Muscle of arm (tissue), 14 donors: ENCODE results near the gene NFIL3. TPM values are rescaled to one million over a fixed set of nuclear protein-coding genes. Genes with fewer than 3 reads are reported as not detected.
A peak's percentile ranks its signal among the peaks of the same experiment; 100 is the strongest.
"Not testable (repeated sequence)": the region's sequence is repeated elsewhere in the genome, so short reads cannot be mapped to it uniquely, and the experiment has no call there.

Source experiments
- DNase-seq: peaks from one replicate; pipeline ENCODE4 v3.0.0-alpha.2; 2013
- long read RNA-seq, 11 donors: transcript quantifications; one replicate each; lab custom pipeline, GENCODE V29; 2026
- polyA plus RNA-seq, 12 donors: library from polyadenylated mRNA; unstranded; fragments of 120-200 nt; gene quantifications; one replicate each; pipeline ENCODE4 v1.2.1, GENCODE V29; 2013; ENCODE audit not compliant: insufficient read length in 12 of 12

Gene NFIL3, protein sequence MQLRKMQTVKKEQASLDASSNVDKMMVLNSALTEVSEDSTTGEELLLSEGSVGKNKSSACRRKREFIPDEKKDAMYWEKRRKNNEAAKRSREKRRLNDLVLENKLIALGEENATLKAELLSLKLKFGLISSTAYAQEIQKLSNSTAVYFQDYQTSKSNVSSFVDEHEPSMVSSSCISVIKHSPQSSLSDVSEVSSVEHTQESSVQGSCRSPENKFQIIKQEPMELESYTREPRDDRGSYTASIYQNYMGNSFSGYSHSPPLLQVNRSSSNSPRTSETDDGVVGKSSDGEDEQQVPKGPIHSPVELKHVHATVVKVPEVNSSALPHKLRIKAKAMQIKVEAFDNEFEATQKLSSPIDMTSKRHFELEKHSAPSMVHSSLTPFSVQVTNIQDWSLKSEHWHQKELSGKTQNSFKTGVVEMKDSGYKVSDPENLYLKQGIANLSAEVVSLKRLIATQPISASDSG
- polyA plus RNA-seq = 10 to 100 TPM in 11 of 12 donors, not detected in 1; 13.7 to 30.6 (median 25.9) TPM
- long read RNA-seq, donor 1, transcript NFIL3-201 (2 exons, 2,085 nt) = major isoform, 21 of 21 reads
- long read RNA-seq, donor 1, partial matches to known transcripts = 0 of 21 reads
- long read RNA-seq, donor 1, other reads (novel, unspliced or antisense) = 0 of 21 reads
- long read RNA-seq, donor 2, transcript NFIL3-201 (2 exons, 2,085 nt) = major isoform, 11 of 11 reads
- long read RNA-seq, donor 2, partial matches to known transcripts = 0 of 11 reads
- long read RNA-seq, donor 2, other reads (novel, unspliced or antisense) = 0 of 11 reads
- long read RNA-seq, donor 3, transcript NFIL3-201 (2 exons, 2,085 nt) = major isoform, 5 of 5 reads
- long read RNA-seq, donor 3, partial matches to known transcripts = 0 of 5 reads
- long read RNA-seq, donor 3, other reads (novel, unspliced or antisense) = 0 of 5 reads
- long read RNA-seq, donor 4, transcript NFIL3-201 (2 exons, 2,085 nt) = major isoform, 5 of 5 reads
- long read RNA-seq, donor 4, partial matches to known transcripts = 0 of 5 reads
- long read RNA-seq, donor 4, other reads (novel, unspliced or antisense) = 0 of 5 reads
- long read RNA-seq, donor 5 = 0 reads
- long read RNA-seq, donor 6, transcript NFIL3-201 (2 exons, 2,085 nt) = major isoform, 6 of 6 reads
- long read RNA-seq, donor 6, partial matches to known transcripts = 0 of 6 reads
- long read RNA-seq, donor 6, other reads (novel, unspliced or antisense) = 0 of 6 reads
- long read RNA-seq, donor 7, partial matches to known transcripts = 0 of 4 reads
- long read RNA-seq, donor 7, other reads (novel, unspliced or antisense) = 0 of 4 reads
- long read RNA-seq, donor 8, transcript NFIL3-201 (2 exons, 2,085 nt) = major isoform, 11 of 43 reads
- long read RNA-seq, donor 8, partial matches to known transcripts = 32 of 43 reads
- long read RNA-seq, donor 8, other reads (novel, unspliced or antisense) = 0 of 43 reads
- long read RNA-seq, donor 9, transcript NFIL3-201 (2 exons, 2,085 nt) = major isoform, 9 of 9 reads
- long read RNA-seq, donor 9, partial matches to known transcripts = 0 of 9 reads
- long read RNA-seq, donor 9, other reads (novel, unspliced or antisense) = 0 of 9 reads
- long read RNA-seq, donor 10, transcript NFIL3-201 (2 exons, 2,085 nt) = major isoform, 10 of 10 reads
- long read RNA-seq, donor 10, partial matches to known transcripts = 0 of 10 reads
- long read RNA-seq, donor 10, other reads (novel, unspliced or antisense) = 0 of 10 reads
- long read RNA-seq, donor 11, transcript NFIL3-201 (2 exons, 2,085 nt) = major isoform, 5 of 5 reads
- long read RNA-seq, donor 11, partial matches to known transcripts = 0 of 5 reads
- long read RNA-seq, donor 11, other reads (novel, unspliced or antisense) = 0 of 5 reads

DNA sequence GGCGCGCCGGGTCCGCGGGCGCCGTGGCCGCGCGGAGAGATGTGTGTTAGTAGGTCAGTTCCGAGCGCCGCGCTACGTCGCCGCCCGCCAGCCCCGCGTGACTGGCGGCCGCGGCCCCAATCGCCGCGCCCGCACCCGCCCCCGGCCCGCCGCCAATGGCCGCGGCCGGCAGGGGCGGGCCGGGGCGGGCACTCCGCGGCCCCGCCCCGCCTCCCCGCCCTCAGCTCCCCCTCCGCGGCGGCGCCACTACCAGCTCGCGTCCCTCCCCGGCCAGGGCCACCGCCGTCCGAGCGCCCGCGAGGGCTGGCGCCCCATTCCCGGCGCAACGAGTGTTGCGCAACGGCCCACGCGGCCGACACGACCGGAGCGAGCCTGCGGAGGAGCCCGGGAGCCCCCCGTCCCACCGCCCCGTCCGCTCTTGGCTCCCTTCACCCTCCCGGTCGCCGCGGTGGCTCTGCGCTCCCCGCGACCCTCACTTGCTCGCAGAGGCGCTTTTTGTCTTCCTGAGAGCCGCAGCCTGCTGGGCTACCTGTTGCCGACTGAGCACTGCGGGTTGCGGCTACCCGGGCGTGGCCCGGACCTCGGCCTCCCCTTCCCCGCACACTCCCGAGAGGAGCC is at the start of gene NFIL3:
Gene NFIL3 (minus strand): TSS at position 48 of the 618 bp plus-strand sequence. CDS start 13,098 bp downstream, outside the sequence.
- DNase-seq = peak; percentile 68

DNA sequence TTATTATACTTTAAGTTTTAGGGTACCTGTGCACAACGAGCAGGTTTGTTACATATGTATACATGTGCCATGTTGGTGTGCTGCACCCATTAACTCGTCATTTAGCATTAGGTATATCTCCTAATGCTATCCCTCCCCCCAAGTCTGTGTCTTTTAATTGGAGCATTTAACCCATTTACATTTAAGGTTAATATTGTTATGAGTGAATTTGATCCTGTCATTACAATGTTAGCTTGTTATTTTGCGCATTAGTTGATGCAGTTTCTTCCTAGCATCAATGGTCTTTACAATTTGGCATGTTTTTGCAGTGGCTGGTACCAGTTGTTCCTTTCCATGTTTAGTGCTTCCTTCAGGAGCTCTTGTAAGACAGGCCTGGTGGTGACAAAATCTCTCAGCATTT is 47.9 kb upstream of the NFIL3 start:
- DNase-seq = not testable (repeated sequence)

DNA sequence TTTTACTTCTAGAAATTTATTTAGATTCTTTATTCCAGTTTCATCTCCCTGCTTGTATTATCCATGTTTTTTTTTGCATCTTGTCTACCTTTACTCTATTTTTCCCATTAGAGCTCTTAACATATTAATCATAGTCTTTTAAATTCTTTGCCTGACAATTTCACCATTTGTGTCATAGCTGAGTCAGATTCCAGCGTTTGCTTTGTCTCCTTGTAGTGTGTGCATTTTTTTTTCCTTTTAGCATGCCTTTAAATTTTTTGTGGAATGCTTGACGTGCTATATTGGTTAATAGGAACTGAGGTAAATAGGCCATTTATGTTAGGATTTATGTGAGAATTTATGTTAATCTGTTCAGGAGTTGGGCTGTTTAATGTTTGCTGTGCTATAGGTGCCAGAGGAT is 41.8 kb upstream of the NFIL3 start:
- DNase-seq = no peak

DNA sequence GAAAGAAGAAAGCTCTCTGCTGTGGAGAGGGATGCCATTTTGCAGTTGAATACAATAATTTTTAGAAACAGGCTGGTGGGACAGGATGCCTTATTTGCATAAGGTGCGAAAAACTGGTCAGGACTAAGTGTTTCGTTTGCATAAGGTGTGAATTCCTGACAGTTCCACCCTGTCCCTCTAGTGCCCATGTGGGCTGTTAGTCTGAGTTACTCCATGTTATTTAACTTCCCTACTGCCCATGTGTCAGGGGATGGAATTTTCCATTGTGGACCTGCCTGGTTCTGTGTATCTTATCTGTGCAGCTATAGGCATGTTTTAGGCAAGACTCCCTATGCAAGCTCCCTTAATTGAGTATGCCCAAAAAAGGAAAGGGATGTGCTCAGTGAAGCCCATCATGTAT is 35.3 kb upstream of the NFIL3 start:
- no peak for DNase-seq

DNA sequence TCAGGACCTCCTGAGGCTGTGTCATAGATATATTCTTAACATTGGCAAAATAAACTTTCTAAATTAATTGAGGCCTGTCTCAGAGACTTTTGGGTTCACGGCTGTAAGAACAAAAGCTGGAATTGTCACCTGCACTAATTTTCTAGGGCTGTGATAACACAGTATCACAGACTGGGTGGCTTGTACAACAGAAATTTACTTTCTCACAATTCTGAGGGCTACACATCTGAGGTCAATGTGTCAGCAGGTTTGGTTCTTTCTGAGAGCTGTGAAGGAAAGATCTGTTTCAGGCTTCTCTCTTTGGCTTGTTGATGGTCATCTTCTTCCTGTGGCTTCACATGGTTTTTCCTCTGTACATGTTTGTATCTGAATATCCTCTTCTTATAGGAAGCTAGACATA is 29.2 kb upstream of the NFIL3 start:
- DNase-seq = no peak

DNA sequence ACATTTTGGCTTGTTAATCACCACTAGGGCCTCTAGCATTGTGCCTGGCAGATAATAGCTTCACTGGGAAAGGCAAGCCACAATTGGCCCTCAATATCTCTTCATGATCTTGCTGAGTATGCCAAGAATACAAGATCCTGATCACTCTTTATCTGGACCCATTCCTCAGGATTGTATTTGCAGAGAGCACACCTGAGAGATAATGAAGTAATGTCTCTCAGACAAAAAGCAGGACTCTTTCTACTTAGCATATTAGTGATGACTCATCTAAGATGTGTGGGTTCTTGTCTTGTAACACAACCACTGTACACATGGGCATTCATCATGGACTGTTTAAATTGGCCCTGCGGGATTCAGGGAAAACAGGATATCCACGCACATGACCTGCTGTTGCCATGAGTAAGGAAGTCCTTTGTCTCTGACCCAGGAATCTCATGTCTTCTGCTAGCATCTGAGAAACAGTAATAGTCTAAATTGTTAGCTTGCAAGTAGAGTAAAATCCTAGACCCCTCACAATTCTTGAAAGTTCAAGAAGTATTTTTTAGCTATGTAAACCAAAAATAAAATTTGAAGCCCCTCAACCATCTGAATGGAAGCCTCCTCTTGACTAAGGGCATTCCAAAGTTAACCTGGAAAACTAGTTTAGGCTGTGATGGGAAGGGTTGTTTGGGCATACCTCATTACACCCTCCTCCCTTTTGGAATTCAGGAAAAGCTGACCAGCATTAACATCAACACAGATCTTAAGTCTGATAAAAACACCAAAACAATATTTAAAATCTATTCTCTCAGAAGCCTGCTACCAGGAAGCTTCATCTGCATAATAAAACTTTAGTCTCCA is 28.0 kb upstream of the NFIL3 start:
- DNase-seq = no peak

DNA sequence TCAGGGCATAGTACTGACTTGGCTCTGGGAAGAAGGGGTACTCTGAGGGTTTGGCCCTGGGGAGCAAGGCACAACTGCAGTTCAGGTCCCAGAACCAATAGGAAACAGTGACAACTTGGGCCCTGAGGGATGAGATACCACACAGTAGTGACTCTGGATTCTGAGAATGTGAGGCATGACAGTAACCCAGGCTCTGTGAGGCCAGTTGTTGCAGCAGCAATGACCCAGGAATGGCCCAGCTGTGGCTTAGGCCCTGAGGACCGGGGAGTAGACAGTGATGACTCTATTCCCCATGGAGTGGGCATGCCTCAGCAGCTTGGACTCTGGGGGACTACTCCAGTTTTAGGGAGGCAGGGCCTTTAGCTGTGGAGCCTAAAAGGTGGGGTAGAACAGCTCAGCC is 21.5 kb upstream of the NFIL3 start:
- no peak for DNase-seq

DNA sequence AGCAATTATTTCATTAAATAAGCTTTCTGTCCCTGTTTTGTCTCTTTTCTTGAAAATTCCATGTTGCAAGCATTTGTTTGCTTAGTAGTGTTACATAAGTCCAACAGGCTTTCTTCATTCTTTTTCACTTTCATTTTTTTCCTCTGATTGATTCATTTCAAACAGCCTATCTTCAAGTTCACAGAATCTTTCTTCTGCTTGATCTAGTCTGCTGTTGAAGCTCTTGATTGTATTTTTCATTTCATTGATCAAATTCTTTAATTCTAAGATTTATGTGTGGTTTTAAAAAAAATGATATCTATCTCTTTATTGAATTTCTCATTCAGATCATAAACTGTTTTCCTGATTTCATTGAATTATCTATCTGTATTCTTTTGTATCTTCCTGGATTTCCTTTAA is 20.4 kb upstream of the NFIL3 start:
- DNase-seq = no peak

DNA sequence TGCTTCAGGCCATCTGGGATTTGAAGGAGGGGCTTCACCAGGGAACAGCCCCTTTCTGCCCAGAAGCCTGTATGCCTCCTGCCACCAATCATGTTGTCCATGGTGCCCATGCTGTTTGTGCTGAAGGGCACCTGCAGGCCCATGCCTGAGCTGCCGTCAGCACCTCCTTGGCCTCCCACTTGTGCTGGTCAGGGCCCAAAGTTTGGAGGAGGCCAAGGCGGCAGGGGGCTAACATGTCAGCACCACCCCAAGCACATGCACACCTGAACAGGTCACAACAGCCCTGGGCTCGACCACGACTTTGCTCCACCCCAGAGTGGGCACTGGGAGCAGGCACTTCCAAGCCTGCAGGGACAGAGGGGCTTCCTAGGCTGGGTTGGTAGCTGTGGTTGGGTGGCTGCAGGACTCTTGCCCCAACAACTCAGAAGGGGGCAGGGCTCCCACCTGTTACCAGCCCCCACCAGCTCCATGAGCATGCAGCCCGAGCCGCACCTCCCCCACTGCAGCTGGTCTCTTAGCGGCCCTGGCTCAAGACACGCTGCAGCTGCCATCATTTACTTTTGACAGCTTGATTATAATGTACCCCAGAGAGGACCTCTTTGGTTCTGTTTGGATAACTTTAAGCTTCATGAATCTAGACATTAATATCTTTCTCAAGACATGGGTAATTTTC is 19.8 kb upstream of the NFIL3 start:
- no peak for DNase-seq

DNA sequence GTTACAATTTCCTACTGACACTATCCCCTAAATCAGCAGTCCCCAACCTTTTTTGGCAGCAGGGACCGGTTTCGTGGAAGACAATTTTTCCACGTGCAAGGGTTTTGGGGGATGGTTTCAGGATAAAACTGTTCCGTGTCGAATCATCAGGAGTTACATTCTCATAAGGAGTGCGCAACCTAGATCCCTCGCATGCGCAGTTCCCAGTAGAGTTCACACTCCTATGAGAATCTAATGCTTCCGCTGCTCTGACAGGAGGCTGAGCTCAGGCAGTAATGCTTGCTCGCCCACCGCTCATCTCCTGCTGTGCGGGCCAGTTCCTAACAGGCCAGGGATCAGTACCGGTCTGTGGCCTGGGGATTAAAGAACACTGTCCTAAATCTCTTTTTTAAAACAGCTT is 13.2 kb upstream of the NFIL3 start:
- no peak for DNase-seq

DNA sequence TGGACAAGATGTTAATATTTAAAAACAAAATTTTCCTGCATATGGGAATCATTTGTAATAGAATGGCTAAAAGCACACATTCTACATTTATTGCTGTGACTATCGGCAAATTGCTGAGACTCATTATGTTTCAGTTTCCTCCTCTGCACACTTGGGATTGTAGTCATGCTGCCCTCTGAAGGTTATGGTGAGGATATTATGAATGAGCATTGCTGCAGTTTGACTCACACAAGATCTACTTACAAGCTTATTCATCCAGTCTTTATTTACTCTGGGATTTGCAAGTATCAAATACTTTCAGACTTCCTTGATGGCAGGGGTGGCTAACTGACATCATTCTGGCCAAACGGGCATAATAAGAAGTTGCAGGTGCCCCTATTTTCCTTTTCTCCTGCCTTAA is 9.5 kb upstream of the NFIL3 start:
- no peak for DNase-seq

DNA sequence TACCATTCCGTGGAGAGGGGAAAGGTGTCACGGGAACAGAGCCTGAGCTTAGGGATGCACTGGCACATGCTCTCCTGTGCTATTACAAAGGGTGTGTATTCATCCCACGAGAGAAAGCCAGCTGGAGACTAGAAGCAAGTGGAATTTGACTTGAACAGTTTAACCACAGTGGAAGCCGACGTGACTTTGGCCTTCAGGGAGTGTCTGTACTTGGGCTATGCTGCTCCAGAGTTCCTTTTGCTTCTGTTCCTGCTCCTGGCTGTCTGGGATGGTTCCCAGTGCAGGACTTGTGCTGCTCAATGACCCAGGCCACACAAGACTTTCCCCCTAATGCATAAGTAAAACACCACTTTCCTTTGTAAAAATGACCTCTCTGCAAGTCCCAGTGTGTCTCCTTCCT is 7.9 kb upstream of the NFIL3 start:
- no peak for DNase-seq

DNA sequence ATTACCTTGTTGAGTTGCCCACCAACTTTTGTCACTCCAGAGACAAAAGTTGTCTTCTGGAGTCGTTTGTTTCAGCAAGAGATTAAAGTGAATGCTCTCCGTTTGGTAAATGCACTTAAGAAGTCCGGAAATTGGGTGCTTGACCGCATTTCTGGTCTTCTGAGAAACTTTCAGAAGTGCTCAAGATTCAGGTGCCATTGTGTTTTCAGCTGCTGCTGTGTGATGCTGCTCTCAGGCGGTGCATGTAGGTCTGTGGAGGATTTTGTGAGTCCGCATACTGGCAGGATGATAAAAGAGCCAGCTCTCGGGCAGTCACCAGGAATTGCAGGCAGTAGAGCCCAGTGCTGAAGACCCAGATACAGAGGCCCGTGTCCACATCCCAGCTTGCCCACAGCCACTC is 5.9 kb upstream of the NFIL3 start:
- no peak for DNase-seq

DNA sequence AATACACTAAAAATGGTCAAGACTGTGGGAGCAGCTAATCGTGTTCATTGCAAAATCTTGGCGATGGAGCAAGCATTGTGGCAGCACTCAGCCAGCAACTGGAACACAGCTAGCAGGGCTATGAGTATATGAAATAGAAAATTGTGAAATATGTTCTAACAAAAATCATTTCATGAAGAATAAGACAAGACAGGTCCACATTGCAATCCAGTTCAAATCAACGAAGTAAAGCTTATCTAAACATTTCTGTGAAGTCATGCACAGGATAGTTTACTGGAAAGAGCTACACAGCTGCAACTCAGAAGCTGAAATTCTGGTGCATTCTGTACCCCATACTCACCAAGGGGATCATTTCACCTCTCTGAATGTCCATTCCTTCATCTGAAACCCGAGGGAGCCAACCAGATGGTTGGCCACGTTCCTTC is 5.3 kb upstream of the NFIL3 start:
- DNase-seq = no peak

DNA sequence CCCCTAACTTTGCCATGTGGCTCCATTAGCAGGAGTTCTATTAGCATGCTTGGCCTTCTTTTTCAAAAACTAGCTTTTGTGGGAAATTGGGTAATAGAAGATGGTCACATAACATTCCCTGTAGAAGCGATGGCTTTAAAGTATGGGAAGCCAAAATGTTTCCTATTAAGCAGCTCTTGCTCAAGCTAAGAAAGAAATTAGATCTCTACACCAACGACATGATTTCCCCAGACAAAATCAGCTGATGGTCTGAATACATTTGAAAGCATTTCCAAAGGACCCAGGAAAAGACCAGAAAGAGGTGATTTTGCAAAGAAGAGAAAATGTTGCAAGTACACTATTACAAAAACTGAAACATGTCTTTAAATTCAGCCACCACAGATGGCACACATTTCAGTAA is 4.8 kb upstream of the NFIL3 start:
- no peak for DNase-seq

DNA sequence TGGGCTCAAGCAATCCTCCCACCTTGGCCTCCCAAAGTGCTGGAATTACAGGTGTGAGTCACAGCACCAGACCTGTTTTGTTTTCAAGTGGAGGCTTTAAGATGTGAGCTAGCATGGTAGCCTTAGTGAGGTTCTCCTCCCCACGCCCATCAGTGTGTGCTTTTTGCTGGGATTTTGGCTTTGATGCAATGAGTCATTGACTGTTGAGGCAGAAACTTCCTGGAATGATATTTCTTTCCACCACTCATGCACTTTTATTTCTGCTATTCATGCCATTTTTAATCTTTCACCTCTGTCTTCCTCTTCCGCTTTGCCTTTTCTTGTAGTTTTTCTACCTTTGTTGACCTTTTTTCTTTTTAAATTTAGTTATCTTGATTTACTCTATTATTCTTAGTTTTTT is 4.2 kb upstream of the NFIL3 start:
- no peak for DNase-seq

DNA sequence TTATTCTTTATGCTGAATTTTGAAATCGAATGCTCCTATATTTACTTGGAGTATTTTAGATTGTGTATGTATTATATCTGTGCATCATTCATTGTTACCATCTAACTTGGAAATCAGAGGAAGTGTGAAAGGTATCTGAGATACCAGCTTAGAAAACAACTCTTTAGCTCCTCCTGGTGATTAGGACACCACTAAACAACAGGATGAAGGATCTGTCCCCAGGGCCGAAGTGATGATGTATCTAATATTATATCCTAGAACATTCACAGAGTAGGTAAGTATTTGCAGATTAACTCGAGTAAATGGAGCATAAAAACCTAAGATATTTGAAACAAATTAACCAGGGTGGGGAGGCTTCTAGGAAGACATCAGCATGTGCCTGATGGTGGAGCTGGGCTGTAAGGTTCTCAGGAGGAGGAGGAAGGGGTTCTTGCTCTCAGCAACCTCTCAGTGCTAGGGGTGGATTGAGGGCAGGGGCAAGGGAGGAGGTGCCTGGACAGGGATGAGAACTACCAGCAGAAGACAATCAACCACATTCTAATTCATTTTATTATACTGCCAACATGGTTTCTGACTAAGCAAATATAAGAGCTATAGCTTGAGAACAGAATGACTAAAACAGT is 2.6 kb upstream of the NFIL3 start:
- DNase-seq = no peak

DNA sequence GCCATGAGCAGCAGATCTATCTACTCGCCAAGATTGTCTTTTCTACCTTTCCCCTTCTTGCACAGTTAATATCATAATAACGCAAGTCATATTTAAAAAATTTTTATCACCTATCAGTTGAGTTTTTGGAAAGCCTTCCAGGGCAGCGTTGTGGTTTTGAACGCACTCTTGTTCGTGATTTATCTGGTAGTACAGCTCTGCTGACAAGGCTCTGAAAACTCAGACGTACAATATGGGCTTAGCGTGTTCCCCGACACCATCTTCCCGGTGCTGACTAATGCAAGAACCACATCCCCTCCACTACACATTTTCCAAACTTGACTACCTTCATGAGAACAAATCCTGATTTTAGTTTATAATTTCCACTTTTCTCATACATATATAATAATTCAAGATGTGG is 1.6 kb upstream of the NFIL3 start:
- DNase-seq = no peak
